ENCODE results near the gene CADM3.
A peak's percentile ranks its signal among the peaks of the same experiment; 100 is the strongest.

The CADM3 gene

GRCh38 chr1:159172614-159173291, 1.3 kb downstream of the CADM3 start:
- H3K4me3 ChIP-seq (ENCODE audit: low read depth, low read length), result peak overlapping the region; percentile 35
- DNase-seq (ENCODE audit: low read depth), result no peak

DNA sequence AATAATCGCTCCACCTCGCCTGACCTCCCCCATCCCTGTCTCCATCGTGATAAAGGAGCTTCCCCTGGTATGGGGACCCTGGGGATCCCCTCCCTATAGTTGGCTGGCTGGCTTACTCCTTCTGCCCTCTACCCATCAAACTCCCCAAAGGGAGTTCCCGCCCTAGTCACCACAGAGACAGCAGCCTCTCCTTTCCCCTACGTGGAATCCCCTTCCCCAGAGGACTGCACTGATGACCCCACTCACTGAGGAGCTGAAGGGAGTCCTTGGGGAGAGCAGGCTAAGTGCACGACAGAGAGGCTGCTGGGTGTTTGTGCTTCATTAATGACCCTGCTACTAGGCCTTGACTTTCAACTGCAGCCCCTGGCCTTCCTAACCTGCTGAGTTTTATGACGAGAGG, 1.9 kb downstream of the CADM3 start:
- no peak overlapping the region for H3K4me3 ChIP-seq (ENCODE audit: low read depth, low read length)
- DNase-seq (ENCODE audit: low read depth), result no peak

DNA sequence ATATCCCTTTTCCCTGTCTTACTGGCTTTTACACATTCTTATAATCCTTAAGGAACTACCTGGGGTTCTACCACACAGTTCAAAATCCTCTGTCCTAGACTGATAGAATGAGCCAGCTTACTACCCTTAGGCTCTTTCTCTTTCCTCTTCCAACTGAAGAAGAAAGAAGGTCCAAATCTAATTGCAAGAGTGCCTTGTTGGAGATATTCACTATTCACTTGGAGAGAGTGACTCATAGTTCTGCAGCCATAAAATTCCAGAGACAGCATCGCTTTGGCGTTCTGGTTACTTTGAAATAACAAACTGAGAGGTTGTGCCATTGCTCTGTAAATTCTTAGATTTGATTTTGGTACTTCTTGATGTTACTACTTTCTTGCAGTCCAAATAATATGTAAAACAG, 4.2 kb downstream of the CADM3 start:
- DNase-seq (ENCODE audit: low read depth), result no peak
- no peak overlapping the region for H3K4me3 ChIP-seq (ENCODE audit: low read depth, low read length)

DNA sequence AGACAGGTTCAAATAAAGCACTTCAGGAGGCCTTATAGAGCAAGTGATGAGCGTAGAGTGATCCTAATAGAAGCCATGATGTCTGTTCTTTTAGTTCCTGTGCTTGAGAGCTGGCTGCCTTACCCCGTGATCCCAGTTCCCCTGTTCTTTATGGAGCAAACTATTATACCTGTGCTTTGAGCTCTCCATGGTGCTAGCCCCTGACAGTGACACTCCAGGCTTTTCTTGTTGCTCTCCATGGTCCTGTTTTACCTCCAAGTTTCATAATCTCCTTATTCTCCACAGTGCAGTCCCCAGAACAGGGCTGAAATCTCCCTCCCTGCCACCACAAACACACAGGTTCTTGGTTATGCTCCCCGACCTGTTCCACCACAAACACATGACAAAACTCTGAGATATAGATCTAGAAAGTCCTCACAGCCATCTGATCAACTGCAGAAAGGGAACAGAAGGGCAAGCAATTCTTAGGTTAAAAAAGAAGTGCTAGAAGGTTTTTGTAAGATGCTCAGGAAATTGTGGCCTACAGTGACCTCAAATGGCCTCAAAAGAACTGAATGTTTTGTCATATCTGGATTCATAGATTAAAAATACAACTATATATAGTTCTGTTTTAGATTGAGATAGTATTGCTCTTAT, 6.0 kb downstream of the CADM3 start:
- H3K4me3 ChIP-seq (ENCODE audit: low read depth, low read length), result no peak overlapping the region
- peak; percentile 31 for DNase-seq (ENCODE audit: low read depth)

GRCh38 chr1:159179906-159180305, 8.5 kb downstream of the CADM3 start:
- no peak for DNase-seq (ENCODE audit: low read depth)
- no peak overlapping the region for H3K4me3 ChIP-seq (ENCODE audit: low read depth, low read length)

GRCh38 chr1:159180516-159180915, 9.1 kb downstream of the CADM3 start:
- DNase-seq (ENCODE audit: low read depth), result no peak
- no peak overlapping the region for H3K4me3 ChIP-seq (ENCODE audit: low read depth, low read length)

GRCh38 chr1:159181328-159182024, 10.1 kb downstream of the CADM3 start:
- DNase-seq (ENCODE audit: low read depth), result no peak

GRCh38 chr1:159184201-159184600, 12.8 kb downstream of the CADM3 start:
- no peak for DNase-seq (ENCODE audit: low read depth)
- no peak overlapping the region for H3K4me3 ChIP-seq (ENCODE audit: low read depth, low read length)

More at GRCh38 chr1:159181328-159182024, 10.1 kb downstream of the CADM3 start:
- no peak overlapping the region for H3K4me3 ChIP-seq (ENCODE audit: low read depth, low read length)

DNA sequence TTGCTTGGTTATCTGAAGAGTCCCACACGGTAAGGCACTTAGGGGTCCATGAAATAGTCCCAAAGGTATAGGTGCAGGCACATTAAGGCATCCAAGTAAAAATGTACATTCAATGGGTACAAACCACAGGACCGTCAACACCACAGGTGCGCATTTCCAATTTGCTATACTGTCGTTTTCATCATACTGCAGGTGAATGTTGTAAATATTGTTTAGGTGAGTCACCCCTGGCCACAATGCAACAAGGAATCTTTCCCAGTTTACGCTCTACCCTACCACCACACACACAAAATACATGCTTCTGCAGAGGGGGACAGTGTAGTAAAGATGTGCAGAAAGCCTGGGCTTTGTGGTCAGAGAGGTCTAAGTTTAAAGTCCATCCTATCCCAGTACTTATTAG, 13.7 kb downstream of the CADM3 start:
- DNase-seq (ENCODE audit: low read depth), result no peak

GRCh38 chr1:159187033-159187432, 15.6 kb downstream of the CADM3 start:
- DNase-seq (ENCODE audit: low read depth), result no peak
- no peak overlapping the region for H3K4me3 ChIP-seq (ENCODE audit: low read depth, low read length)

More for the DNA sequence above, 13.7 kb downstream of the CADM3 start:
- no peak overlapping the region for H3K4me3 ChIP-seq (ENCODE audit: low read depth, low read length)

DNA sequence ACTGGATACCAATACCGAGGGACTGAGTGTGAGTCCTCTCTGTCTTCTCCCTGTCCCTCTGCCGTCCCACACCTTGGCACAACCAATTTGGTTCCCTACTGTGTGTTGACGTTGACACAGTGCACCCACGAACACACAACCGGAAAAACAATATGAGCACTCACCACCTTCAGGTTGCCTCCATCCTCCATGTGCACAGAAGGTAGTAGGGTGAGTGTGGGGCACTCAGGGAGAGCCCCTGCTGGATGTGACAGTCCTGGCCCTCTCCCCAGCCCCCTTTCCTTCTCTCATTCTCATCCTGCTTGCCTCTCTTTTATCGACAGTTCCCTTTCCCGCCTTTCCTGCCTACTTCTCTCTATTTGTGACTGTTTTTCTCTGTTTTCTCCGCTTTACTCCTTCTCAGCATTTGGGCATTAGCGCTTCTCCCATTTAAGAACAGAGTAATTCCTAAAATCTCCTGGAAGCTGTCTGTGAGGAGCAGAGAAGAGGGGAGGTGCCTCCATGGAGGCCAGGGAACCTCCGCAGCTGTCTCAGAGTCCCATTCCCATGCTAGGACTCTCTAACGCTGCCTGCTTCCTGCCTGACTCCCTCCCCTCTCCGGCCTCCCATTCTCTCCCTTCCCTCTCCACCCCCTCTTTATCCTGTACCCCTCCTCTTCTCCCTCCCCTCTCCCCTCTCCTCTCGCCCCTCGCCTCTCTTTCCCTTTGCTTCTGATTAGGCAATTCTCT, 16.4 kb downstream of the CADM3 start:
- no peak for DNase-seq (ENCODE audit: low read depth)
- peak overlapping the region; percentile 20 for H3K4me3 ChIP-seq (ENCODE audit: low read depth, low read length)

DNA sequence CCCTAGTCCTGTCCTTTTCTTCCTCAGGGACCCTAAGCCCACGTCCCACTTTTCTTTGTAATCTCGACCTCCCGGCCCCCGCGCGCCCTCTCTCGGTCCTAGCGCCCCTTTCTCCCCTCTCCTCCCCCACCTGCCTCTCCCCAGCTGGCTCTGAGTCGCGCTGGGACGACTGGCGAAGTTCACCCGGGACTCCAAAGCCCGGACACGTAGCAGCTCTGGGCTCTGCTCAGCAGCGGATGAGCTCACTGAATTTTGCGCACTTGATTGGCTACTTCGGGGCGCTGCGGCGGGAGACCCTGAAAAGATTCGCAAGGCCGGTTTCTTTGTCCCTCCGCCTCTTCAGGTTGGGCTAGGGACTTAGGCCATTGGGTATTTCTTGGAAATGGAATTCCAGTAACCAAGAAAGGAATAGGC, 17.0 kb downstream of the CADM3 start:
- no peak for DNase-seq (ENCODE audit: low read depth)
- H3K4me3 ChIP-seq (ENCODE audit: low read depth, low read length), result peak overlapping the region; percentile 20

- no peak for DNase-seq (ENCODE audit: low read depth)
- H3K4me3 ChIP-seq (ENCODE audit: low read depth, low read length), result no peak overlapping the region
These were observed 19.0 kb downstream of the CADM3 start for GRCh38 chr1:159190441-159190840.

GRCh38 chr1:159196543-159196942, 25.1 kb downstream of the CADM3 start:
- DNase-seq (ENCODE audit: low read depth), result no peak
- H3K4me3 ChIP-seq (ENCODE audit: low read depth, low read length), result no peak overlapping the region

- no peak overlapping the region for H3K4me3 ChIP-seq (ENCODE audit: low read depth, low read length)
- DNase-seq (ENCODE audit: low read depth), result no peak
These were observed 26.4 kb downstream of the CADM3 start for GRCh38 chr1:159197561-159198557.

GRCh38 chr1:159199901-159200300, 28.5 kb downstream of the CADM3 start:
- no peak for DNase-seq (ENCODE audit: low read depth)
- no peak overlapping the region for H3K4me3 ChIP-seq (ENCODE audit: low read depth, low read length)

DNA sequence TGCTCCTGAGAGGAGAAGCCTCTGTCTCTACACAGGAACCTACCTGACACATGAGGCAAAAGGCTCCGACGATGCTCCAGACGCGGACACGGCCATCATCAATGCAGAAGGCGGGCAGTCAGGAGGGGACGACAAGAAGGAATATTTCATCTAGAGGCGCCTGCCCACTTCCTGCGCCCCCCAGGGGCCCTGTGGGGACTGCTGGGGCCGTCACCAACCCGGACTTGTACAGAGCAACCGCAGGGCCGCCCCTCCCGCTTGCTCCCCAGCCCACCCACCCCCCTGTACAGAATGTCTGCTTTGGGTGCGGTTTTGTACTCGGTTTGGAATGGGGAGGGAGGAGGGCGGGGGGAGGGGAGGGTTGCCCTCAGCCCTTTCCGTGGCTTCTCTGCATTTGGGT, 29.4 kb downstream of the CADM3 start:
- DNase-seq (ENCODE audit: low read depth), result no peak
- H3K4me3 ChIP-seq (ENCODE audit: low read depth, low read length), result no peak overlapping the region

- no peak overlapping the region for H3K4me3 ChIP-seq (ENCODE audit: low read depth, low read length)
These were observed 30.2 kb downstream of the CADM3 start for GRCh38 chr1:159201642-159202041.

DNA sequence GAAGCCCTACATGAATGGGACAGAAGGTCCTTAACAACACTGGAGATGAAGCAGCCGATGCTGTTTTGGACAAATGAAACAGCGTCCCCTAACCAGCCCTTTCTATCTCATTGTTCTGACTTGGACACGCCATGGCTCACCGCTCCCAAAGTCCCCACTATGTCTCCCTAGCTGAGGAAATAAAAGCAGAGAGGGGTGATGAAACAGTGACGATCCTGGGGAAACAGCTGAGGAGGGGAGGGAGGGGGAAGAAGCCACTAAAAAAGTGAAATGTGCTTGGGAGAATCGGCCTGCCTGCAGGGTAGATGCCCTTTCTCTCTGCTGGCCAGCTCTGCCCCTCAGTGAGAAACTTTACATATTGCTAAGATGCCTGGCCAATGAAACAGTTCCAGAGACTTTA, 32.2 kb downstream of the CADM3 start:
- DNase-seq (ENCODE audit: low read depth), result no peak

More at GRCh38 chr1:159201642-159202041, 30.2 kb downstream of the CADM3 start:
- no peak for DNase-seq (ENCODE audit: low read depth)

More for the DNA sequence above, 32.2 kb downstream of the CADM3 start:
- no peak overlapping the region for H3K4me3 ChIP-seq (ENCODE audit: low read depth, low read length)

All from skeletal muscle cell (primary cell).